HG03521 (cell line): Measurements from ENCODE around the gene LACTB.

Experiments
- ATAC-seq: cut with Tn5 transposase; IDR thresholded peaks from one replicate; pipeline ENCODE4 v1.9.1; 2021; ENCODE audit warnings: mild to moderate bottlenecking, moderate library complexity; ENCODE audit not compliant: unreplicated experiment

Gene LACTB

GRCh38 chr15:63122002-63122875 is 578 bp downstream of the LACTB start:
- peak; percentile 81 for ATAC-seq

DNA sequence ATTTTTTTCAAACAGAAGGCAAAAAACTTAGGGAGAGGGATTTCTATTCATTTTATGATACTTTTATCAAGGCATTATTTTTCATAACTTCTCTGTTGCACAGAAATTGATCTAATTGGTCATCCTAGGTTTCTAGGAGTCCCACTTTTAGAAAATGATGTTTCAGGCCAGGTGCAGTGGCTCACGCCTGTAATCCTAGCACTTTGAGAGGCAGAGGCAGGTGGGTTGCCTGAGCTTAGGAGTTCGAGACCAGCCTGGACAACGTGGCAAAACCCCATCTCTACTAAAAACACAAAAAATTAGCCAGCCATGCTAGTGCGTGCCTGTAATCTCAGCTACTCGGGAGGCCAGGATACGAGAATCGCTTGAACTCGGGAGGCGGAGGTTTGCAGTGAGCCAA is 2.8 kb downstream of the LACTB start:
- no peak for ATAC-seq

DNA sequence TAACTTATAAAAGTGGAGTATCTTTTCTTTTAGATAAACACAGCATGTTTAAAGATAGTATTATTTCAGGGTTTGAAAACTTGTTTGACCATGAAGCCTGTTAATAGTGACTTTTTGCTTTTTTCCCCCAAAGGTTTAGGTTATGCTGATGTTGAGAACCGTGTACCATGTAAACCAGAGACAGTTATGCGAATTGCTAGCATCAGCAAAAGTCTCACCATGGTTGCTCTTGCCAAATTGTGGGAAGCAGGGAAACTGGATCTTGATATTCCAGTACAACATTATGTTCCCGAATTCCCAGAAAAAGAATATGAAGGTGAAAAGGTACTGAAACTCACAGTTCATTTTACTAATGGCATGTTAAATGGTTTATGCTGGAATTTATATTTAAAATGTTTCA is 5.1 kb downstream of the LACTB start:
- no peak for ATAC-seq

DNA sequence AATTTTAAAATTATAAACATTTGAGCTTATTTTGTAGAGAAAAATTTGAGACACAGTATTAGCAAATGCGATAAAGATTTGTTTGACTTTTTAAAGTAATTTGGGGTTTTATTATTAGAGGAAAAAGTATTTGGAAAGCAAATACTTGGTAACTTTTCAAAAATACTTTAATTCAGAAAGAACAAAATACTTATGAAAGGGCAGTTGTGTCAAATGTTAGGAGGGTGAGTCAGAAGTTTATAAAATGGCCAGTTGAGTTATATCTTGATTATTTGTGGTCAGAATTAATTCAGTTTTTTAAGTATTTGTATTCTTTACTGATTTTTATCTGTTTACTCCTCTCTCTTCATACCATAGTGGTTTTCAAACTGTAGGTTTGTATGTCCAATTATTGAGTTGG is 12.1 kb downstream of the LACTB start:
- no peak for ATAC-seq

- no peak for ATAC-seq
Measured at GRCh38 chr15:63134245-63134985, 12.8 kb downstream of the LACTB start.

GRCh38 chr15:63135281-63135680 is 13.6 kb downstream of the LACTB start:
- no peak for ATAC-seq

GRCh38 chr15:63135804-63136203 is 14.1 kb downstream of the LACTB start:
- ATAC-seq = no peak

DNA sequence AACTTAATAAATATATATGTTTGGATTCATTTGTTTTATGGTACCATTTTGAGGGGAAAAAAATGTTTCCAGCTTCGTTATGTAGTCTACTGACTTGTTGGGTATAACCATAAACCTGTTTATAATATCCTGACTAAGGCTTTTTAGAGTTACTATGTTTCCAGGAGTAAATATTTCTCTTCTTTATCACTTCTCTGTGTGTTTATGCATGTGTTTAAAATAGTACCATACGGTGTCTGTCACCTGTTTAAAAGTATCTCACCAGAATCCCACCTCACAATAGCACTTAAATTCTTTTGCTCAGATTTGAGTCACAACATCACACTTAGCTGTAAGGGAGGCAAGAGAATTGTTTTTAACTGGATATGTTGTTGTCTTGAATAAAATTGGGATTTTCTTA is 15.1 kb downstream of the LACTB start:
- no peak for ATAC-seq

- no peak for ATAC-seq
Measured at GRCh38 chr15:63140936-63141335, 19.3 kb downstream of the LACTB start.

GRCh38 chr15:63145426-63145825 is 23.8 kb downstream of the LACTB start:
- ATAC-seq = no peak

GRCh38 chr15:63146684-63147083 is 25.0 kb downstream of the LACTB start:
- no peak for ATAC-seq

DNA sequence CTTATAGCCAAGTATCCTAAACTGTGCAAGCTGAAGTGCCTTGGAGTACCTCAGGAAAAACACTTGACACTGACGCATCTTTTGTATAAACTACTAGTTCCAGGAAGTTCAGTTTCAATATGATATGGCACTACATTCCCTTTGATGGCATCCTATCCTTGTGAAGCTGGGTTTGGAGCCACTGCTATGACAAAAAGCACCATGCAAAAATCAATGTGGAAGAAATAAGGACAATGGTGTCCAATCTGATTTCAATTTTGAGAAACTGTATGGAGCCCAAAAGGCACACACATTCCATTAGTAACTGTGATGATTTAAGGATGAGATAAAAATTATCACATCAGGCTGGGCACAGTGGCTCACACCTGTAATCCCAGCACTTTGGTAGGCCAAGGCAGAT is 30.0 kb downstream of the LACTB start:
- no peak for ATAC-seq

- no peak for ATAC-seq
Measured at GRCh38 chr15:63155486-63155885, 33.8 kb downstream of the LACTB start.

DNA sequence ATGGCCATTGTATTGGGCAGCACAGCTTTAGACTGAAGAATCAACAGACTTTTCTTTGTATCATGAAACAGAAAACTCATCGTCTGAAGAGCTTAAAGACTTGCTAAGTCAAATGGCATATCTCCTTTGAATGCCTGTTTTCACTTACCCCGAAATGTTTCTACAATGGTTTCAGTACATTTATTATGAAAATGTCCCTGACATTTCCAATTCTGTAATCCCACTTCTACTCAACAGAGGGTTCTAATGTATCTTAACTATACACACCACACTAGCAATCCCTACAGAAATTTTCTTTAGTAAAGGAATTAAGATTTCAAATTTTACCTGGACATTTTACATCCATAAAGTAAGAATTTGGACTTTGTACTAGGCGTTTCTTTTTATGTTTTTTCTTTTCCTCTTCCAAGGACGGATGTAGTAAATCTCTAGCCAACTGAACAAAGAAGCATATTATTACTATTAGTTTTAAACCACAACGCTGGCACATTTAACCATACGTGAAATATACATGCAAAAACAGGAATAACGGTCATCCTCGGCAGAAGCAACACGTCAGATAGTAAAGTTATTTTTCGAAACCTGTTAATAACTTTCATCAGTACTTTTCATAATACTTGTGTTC is 34.5 kb downstream of the LACTB start:
- no peak for ATAC-seq

GRCh38 chr15:63156755-63157117 is 35.1 kb downstream of the LACTB start:
- no peak for ATAC-seq

DNA sequence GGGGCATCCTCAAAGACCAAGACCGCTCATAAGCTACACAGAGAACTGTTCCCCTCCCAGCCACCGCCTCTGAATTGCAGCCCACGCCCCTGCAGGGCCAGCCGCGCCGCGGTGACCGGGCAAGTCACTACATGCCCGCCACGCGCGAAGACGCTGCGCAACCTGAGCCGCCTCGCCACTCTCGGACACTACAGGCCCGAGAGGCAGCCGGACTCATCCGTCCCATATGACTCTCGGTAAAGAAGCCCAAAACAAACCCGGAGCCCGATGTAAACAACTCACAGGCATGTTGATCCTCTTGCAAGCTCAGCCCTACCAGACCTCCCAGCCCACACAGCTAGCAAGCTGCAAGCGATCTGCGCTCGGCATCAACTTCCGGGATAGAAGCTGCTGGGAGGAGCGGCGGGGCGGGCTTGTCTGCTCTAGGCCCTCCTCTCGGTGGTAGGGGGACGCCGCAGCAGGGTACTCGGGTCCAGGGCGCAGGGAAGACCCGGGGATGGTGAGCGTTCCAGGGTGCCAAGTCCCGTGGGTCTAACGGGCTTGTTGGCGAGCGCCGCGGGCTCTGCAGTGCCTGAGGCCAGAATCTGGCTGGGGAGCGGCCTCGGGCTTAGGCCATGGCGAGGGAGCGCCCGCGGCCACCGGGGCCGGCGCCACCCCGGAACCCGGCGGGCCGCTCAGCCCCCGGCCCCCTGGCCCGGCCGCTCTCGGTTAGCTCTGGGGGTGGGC is 35.6 kb downstream of the LACTB start, which contains the start of gene RPS27L:
TSS of gene RPS27L (minus strand) at position 360 of the 726 bp plus-strand sequence. CDS start at position 288, 72 bp downstream.
- peak; percentile 82 for ATAC-seq

GRCh38 chr15:63157891-63158431 is 36.3 kb downstream of the LACTB start:
- ATAC-seq = peak; percentile 34

DNA sequence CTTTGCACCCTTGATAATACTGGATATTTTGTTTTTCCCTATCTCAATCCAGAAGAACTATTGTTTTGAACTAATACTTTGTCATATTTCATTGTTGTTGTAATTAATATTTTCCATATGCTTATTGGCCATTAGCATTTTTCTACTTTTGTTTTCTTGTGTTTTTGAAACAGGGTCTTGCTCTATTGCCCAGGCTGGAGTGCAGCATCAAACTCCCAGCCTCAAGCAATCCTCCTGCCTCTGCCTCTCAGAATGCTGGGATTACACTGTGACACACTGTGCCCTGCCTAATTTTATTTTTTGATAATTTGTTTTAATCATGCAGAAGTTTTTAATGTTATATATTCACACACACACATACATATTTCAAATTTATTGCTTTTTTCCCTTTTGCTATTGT is 39.0 kb downstream of the LACTB start:
- ATAC-seq = no peak

DNA sequence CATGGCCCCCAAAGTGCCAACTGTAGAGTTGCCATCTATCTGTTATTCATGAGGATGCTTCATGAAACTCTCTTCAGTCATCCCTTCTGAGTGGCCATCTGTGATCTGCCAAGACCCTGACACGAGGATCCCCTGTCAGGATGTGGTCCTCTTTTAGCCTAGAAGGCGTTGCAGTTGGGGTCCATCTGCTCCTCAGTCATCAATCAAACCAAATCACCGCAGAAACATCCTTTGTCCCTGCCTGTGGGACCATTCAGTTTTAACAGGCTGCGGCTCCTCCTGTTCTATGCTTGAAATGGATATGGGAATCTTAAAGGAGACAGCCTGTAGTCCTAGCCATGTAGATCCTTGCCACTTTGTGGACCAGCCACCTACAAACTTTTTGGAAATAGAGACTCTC is 41.6 kb downstream of the LACTB start:
- no peak for ATAC-seq

DNA sequence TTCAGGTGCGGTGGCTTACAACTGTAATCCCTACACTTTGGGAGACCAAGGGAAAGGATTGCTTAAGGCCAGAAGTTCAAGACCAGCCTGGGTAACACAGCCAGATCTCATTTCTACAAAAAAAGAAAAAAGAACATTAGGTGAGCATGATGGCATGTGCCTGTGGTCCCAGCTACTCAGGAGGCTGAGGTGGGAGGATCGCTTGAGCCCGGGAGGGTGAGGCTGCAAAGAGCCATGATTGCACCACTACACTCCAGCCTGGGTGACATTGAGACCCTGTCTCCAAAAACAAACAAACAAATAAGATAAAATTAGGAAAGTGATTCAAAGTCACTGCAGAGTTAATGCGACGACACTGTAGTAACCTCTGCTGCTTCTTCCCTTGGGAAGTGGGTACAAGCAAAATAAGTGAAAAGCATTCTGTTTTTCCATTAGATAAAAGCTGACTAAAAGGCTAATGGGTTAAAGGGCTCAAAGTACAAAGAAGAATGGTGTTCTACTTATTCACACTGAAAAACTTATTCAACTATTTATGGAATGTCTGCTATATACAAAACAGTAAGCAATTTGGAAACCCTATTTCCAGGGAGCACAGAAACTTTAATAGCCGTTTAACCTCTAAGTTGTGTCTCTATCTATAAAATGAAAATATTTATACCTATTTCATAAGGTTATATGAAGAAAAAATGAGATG is 43.7 kb downstream of the LACTB start:
- ATAC-seq = no peak
